ENCODE data around the gene RGS1.

DNA sequence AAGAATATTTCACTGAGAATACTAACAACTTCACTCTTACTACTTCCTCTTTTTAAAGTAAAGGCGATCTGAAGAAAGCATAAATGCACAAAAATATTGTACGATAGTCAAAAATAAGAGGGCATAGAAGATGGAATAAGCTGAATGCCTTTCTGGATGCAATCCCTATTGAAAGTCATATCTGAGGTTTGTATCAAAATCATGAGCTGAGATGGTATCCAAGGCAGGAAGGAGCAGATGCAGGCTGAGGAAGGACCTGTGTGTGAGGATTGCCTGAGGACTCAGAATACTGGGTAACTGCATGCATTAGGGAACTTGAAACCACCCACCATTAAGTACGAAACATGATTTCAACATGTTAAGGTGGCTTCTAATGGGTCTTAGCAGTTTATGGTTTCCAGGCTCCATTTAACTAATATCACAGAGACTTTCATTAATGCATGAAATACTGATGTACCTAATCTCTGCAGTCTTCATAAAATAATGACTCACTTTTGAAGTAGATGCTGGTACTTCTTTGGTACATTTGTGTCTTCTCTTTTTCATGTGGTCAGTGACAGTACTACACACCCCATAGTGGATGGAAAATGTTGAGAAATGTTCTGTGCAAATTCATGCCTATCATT, 29.6 kb upstream of the RGS1 start:
- TF ChIP-seq, protein P1, sequence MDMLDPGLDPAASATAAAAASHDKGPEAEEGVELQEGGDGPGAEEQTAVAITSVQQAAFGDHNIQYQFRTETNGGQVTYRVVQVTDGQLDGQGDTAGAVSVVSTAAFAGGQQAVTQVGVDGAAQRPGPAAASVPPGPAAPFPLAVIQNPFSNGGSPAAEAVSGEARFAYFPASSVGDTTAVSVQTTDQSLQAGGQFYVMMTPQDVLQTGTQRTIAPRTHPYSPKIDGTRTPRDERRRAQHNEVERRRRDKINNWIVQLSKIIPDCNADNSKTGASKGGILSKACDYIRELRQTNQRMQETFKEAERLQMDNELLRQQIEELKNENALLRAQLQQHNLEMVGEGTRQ (IDR thresholded peaks at IDR 0.05; ENCODE audit: low read depth, low read length) = no peak
- TF ChIP-seq, protein P2, sequence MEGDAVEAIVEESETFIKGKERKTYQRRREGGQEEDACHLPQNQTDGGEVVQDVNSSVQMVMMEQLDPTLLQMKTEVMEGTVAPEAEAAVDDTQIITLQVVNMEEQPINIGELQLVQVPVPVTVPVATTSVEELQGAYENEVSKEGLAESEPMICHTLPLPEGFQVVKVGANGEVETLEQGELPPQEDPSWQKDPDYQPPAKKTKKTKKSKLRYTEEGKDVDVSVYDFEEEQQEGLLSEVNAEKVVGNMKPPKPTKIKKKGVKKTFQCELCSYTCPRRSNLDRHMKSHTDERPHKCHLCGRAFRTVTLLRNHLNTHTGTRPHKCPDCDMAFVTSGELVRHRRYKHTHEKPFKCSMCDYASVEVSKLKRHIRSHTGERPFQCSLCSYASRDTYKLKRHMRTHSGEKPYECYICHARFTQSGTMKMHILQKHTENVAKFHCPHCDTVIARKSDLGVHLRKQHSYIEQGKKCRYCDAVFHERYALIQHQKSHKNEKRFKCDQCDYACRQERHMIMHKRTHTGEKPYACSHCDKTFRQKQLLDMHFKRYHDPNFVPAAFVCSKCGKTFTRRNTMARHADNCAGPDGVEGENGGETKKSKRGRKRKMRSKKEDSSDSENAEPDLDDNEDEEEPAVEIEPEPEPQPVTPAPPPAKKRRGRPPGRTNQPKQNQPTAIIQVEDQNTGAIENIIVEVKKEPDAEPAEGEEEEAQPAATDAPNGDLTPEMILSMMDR (conservative IDR thresholded peaks at IDR 0.05; ENCODE audit: low read depth, low read length) = no peak
- TF ChIP-seq POLR2A (IDR thresholded peaks at IDR 0.05; ENCODE audit: low read depth, low read length) = no peak
- no peak for TF ChIP-seq MAFK (IDR thresholded peaks at IDR 0.05; ENCODE audit: low read depth, low read length)
- TF ChIP-seq BHLHE40 (IDR thresholded peaks at IDR 0.05; ENCODE audit: low read depth, low read length) = no peak
- no peak for TF ChIP-seq RFX5 (IDR thresholded peaks at IDR 0.05; ENCODE audit: low read depth, low read length)
- no peak for TF ChIP-seq RAD21 (IDR thresholded peaks at IDR 0.05; ENCODE audit: low read length)
- TF ChIP-seq RCOR1 (IDR thresholded peaks at IDR 0.05; ENCODE audit: insufficient replicate concordance, low read length) = no peak
- no peak for TF ChIP-seq CEBPB (IDR thresholded peaks at IDR 0.05; ENCODE audit: low read depth, low read length)
- TF ChIP-seq, protein P3, sequence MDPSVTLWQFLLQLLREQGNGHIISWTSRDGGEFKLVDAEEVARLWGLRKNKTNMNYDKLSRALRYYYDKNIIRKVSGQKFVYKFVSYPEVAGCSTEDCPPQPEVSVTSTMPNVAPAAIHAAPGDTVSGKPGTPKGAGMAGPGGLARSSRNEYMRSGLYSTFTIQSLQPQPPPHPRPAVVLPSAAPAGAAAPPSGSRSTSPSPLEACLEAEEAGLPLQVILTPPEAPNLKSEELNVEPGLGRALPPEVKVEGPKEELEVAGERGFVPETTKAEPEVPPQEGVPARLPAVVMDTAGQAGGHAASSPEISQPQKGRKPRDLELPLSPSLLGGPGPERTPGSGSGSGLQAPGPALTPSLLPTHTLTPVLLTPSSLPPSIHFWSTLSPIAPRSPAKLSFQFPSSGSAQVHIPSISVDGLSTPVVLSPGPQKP (IDR thresholded peaks at IDR 0.05; ENCODE audit: borderline replicate concordance, low read depth, low read length) = no peak
- TF ChIP-seq CHD1 (IDR thresholded peaks at IDR 0.05; ENCODE audit: low read depth, low read length) = no peak
- TF ChIP-seq MXI1 (IDR thresholded peaks at IDR 0.05; ENCODE audit: borderline replicate concordance, low read depth, low read length) = no peak
- TF ChIP-seq FOS (IDR thresholded peaks at IDR 0.05; ENCODE audit: low read depth, low read length) = no peak
- TF ChIP-seq SMC3 (IDR thresholded peaks at IDR 0.05; ENCODE audit: low read depth, low read length) = no peak
